Cardiac fibroblast (primary cell): Measurements from ENCODE around the gene PJA2.

Source experiments
- DNase-seq, 2 donors: peaks; one replicate each; pipeline versions ENCODE4 v3.0.0 to v3.0.0-alpha.2; 2010; ENCODE audit warnings: low read depth in 2 of 2
- H3K4me3 ChIP-seq, 2 donors: replicated peaks in 1 of 2; 1 replicate in 1 of 2; 2 replicates in 1 of 2; pipeline ENCODE4 v1.5.1; 2011; ENCODE audit warnings: low read depth in 2 of 2, low read length in 2 of 2, mild to moderate bottlenecking in 2 of 2, moderate library complexity in 1 of 2
- TF ChIP-seq, protein P1 (sequence below): IDR thresholded peaks from one replicate; pipeline ENCODE4 v1.5.1; 2011; ENCODE audit warnings: low read depth, mild to moderate bottlenecking, low read length, inconsistent platforms

Gene PJA2

DNA sequence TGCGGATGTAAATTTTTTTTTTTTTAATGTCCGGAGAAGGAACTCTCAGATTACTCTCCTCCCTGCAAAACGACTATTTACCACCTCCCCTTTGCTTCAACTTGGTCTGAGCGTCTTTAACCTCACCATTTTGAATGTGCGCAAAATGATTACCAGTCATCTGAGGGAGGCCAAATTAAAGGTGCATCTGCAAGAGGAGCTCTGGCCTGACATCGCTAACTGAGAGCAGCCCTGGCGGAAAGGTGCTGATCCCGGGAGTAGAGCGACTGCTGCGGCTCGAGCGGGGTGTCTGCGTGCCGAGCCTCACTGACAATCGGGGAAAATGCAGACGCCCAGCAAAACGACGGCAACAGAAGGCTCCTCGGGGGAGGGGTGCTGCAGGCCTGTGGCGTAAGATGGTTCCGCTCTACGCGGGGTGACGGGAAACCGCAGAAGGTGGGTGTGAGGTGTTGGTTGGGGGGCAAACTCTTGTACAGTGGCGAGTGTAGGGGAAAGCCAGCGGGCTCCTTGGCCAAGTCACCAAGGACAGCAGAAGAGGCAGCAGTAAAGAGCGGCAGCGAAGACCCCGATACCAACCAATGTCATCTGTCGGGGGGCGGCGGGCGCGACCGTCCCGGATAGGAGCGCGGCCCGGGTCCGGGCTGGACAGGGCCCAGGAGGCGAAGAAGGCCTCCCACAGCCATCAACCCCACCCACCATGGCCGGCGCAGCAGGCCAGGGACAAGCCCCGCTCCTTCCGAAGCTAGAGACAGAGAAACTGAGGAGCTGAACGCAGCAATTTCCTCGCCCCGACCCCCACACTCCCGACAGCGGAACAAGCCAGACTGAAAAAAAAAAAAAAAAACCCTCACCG is 557 bp downstream of the PJA2 start:
- TF ChIP-seq, protein P1, sequence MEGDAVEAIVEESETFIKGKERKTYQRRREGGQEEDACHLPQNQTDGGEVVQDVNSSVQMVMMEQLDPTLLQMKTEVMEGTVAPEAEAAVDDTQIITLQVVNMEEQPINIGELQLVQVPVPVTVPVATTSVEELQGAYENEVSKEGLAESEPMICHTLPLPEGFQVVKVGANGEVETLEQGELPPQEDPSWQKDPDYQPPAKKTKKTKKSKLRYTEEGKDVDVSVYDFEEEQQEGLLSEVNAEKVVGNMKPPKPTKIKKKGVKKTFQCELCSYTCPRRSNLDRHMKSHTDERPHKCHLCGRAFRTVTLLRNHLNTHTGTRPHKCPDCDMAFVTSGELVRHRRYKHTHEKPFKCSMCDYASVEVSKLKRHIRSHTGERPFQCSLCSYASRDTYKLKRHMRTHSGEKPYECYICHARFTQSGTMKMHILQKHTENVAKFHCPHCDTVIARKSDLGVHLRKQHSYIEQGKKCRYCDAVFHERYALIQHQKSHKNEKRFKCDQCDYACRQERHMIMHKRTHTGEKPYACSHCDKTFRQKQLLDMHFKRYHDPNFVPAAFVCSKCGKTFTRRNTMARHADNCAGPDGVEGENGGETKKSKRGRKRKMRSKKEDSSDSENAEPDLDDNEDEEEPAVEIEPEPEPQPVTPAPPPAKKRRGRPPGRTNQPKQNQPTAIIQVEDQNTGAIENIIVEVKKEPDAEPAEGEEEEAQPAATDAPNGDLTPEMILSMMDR, result no peak
- H3K4me3 ChIP-seq, result peak overlapping the region; percentile 86
- peak; percentile 85 to 89 for DNase-seq

DNA sequence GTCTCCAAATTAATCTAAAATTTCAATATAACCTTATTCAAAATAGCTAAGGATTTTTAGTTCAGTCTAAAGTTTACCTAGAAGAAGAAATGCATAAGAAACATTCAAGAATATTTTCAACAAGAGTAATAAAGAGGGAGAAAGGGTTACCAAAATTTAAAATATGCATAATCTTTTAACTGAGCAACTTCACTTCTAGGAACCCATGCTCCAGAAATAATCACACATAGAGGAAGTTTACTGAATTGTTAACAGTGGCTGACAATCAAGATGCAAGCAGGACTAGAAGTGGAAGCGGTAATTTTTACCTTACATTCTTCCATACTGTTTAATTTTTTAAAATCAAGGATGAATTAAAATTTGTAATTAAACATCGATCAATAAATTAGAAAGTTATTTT is 1.9 kb downstream of the PJA2 start:
- TF ChIP-seq, protein P1, result no peak
- peak in 1 of 2 donors; percentile 17 for DNase-seq
- peak overlapping the region; percentile 86 for H3K4me3 ChIP-seq

DNA sequence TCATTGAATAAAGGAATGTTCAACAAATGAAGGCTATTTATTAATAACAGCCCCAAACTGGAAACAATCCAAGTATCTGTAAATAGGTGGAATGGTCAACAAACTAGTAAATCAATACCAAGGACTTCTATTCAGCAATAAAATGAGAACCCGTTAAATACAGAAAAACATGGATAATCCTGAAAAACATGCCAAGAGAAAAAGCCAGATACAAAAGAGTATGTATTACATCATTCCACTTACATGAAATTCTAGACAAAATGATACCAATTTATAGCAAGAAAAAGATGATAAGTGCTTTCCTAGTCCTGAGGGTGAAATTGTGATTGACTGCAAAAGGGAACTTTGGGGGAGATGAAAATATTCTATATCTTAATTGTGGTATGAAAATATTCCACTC is 3.1 kb downstream of the PJA2 start:
- TF ChIP-seq, protein P1, result no peak
- DNase-seq, result no peak
- peak overlapping the region in 1 of 2 donors; percentile 86 for H3K4me3 ChIP-seq

DNA sequence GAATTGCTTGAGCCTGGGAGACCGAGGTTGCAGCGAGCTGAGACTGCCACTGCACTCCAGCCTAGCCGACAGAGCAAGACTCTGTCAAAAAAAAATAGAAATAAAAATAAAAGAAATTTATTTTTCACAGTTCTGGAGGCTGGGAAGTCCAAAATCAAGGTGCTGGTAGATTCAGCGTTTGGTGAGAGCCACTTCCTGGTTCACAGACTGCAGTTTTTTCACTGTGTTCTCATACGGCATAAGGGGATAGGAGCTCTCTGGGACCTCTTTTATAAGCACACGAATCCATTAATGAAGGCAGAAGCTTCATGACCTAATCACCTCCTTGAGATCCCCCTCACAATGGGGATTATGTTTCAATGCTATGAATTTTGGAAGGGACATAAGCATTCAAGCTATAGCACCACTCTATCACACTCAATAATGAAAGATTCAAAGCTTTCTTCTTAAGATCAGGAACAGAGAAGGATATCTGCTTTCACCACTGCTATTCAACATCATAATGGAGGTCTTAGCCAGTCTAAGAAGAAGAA is 5.3 kb downstream of the PJA2 start:
- DNase-seq, result no peak
- H3K4me3 ChIP-seq, result no peak overlapping the region

DNA sequence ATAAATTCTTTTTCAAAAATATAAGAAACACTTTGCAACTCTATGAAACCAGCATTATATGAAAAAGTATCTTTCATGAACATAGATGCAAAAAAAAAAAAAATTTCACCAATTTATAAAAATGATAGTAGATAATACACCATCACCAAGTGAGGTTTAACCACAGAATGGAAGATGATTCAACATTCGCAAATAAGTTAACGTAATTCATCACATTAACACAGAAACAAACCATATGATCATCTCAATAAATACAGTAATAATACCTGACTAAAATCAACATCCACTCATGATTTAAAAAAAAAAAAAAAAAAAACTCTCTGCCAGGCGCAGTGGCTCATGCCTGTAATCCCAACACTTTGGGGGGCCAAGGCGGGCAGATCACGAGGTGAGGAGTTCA is 6.3 kb downstream of the PJA2 start:
- no peak for DNase-seq
- TF ChIP-seq, protein P1, result no peak
- no peak overlapping the region for H3K4me3 ChIP-seq

More for the DNA sequence above, 5.3 kb downstream of the PJA2 start:
- TF ChIP-seq, protein P1, result no peak

DNA sequence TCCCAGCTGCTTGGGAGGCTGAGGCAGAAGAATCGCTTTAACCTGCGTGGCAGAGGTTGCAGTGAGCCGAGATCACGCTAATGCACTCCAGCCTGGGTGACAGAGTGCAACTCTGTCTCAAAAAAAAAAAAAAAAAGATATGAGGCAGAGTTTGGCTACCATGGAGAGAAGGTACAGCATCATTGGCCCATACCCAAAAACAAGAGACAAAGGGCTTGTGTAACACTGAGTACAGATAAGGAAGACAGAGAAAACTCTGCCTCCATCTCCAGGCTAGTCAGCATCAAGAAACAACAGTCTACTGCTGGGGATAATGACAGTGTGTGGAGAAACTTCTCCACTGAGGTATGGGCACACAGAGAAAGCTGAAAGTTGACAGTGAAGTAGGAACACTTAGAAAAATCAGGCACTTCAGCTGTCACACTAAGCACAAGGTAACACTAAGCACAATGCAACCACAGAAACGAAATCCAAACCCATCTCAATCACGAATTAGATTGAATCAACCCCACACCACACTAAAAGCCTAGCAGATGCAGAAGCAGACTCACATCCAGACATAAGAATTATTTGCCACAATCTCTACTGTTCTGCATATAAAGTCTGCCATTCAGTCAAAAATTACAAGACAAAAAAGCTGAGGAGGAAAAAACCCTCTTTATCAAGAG is 10.5 kb downstream of the PJA2 start:
- peak; percentile 68 to 78 for DNase-seq
- no peak overlapping the region for H3K4me3 ChIP-seq
- TF ChIP-seq, protein P1, result no peak
